HepG2 (cell line): ENCODE measurements around the gene GPBAR1. TPM values are rescaled to one million over a fixed set of nuclear protein-coding genes. Genes with fewer than 3 reads are reported as not detected.

ENCODE experiments used
- ATF2 ChIP-seq: sonication (generic); formaldehyde crosslinking; IDR thresholded peaks from 2 replicates; pipeline ENCODE4 v1.4.0; 2020; ENCODE audit warnings: missing genetic modification reagents
- CENPX ChIP-seq: sonication (generic); formaldehyde crosslinking; IDR thresholded peaks from 2 replicates; pipeline ENCODE4 v1.9.0; 2021; ENCODE audit warnings: mild to moderate bottlenecking, missing genetic modification reagents, moderate library complexity
- DNMT1 ChIP-seq: sonication (generic); formaldehyde crosslinking; IDR thresholded peaks from 2 replicates; pipeline ENCODE4 v1.5.1; 2020; ENCODE audit warnings: mild to moderate bottlenecking, missing genetic modification reagents
- ESRRA ChIP-seq: sonication (generic); formaldehyde crosslinking; IDR thresholded peaks from 2 replicates; pipeline ENCODE4 v1.5.1; 2020; ENCODE audit warnings: mild to moderate bottlenecking, low read depth, missing genetic modification reagents
- HNF4A ChIP-seq: sonication (generic); formaldehyde crosslinking; IDR thresholded peaks from 2 replicates; pipeline ENCODE4 v1.4.0; 2020; ENCODE audit warnings: missing genetic modification reagents
- LBX2 ChIP-seq: sonication (generic); formaldehyde crosslinking; IDR thresholded peaks from 2 replicates; pipeline ENCODE4 v1.5.0; 2020; ENCODE audit warnings: missing genetic modification reagents, mild to moderate bottlenecking, borderline replicate concordance
- NFKB2 ChIP-seq: sonication (generic); formaldehyde crosslinking; IDR thresholded peaks from 2 replicates; pipeline ENCODE4 v1.4.0; 2020; ENCODE audit warnings: missing genetic modification reagents, borderline replicate concordance
- PATZ1 ChIP-seq: sonication (generic); formaldehyde crosslinking; IDR thresholded peaks from 2 replicates; pipeline ENCODE4 v1.4.0; 2020; ENCODE audit warnings: missing genetic modification reagents
- PAWR ChIP-seq: sonication (generic); formaldehyde crosslinking; IDR thresholded peaks from 2 replicates; pipeline ENCODE4 v1.4.0; 2020; ENCODE audit warnings: missing genetic modification reagents, mild to moderate bottlenecking, borderline replicate concordance
- RFX1 ChIP-seq: fragments of 450-650 bp; IDR thresholded peaks from 2 replicates; pipeline ENCODE4 v1.6.1; 2017
- SIN3B ChIP-seq: fragments of 150-350 bp; IDR thresholded peaks from 2 replicates; pipeline ENCODE4 v1.6.1; 2014; ENCODE audit warnings: low read length
- SYNCRIP ChIP-seq: fragments of 200-400 bp; formaldehyde crosslinking; IDR thresholded peaks from 2 replicates; pipeline ENCODE4 v1.6.1; 2018; ENCODE audit warnings: mild to moderate bottlenecking, low read depth, low read length; ENCODE audit not compliant: insufficient read depth
- TGIF2 ChIP-seq: IDR thresholded peaks from 2 replicates; pipeline ENCODE4 v1.6.1; 2016; ENCODE audit warnings: control low read depth, missing compliant biosample characterization
- ZBTB38 ChIP-seq: sonication (generic); formaldehyde crosslinking; IDR thresholded peaks from 2 replicates; pipeline ENCODE4 v1.5.1; 2020; ENCODE audit warnings: mild to moderate bottlenecking, missing genetic modification reagents
- ZFP41 ChIP-seq: sonication (generic); formaldehyde crosslinking; IDR thresholded peaks from 2 replicates; pipeline ENCODE4 v1.4.0; 2020; ENCODE audit warnings: mild to moderate bottlenecking, missing genetic modification reagents, borderline replicate concordance
- ZFP90 ChIP-seq: sonication (generic); formaldehyde crosslinking; IDR thresholded peaks from 2 replicates; pipeline ENCODE4 v1.8.0; 2022; ENCODE audit warnings: missing genetic modification reagents, mild to moderate bottlenecking, inconsistent platforms, borderline replicate concordance
- ZMAT3 ChIP-seq: sonication (generic); formaldehyde crosslinking; conservative IDR thresholded peaks from 2 replicates; pipeline ENCODE4 v1.7.0; 2021; ENCODE audit warnings: missing genetic modification reagents
- ZNF12 ChIP-seq: sonication (generic); formaldehyde crosslinking; IDR thresholded peaks from 2 replicates; pipeline ENCODE4 v1.5.0; 2020; ENCODE audit warnings: missing genetic modification reagents
- ZNF33B ChIP-seq: sonication (generic); formaldehyde crosslinking; IDR thresholded peaks from 2 replicates; pipeline ENCODE4 v1.5.1; 2020; ENCODE audit warnings: mild to moderate bottlenecking, missing genetic modification reagents
- ZNF550 ChIP-seq: sonication (generic); formaldehyde crosslinking; IDR thresholded peaks from 2 replicates; pipeline ENCODE4 v1.4.0; 2020; ENCODE audit warnings: mild to moderate bottlenecking, missing genetic modification reagents, borderline replicate concordance
- ZNF616 ChIP-seq: sonication (generic); formaldehyde crosslinking; IDR thresholded peaks from 2 replicates; pipeline ENCODE4 v1.5.0; 2020; ENCODE audit warnings: low read depth, mild to moderate bottlenecking, missing genetic modification reagents
- ZNF749 ChIP-seq: sonication (generic); formaldehyde crosslinking; IDR thresholded peaks from 2 replicates; pipeline ENCODE4 v1.8.0; 2022; ENCODE audit warnings: mild to moderate bottlenecking, missing genetic modification reagents, moderate library complexity, borderline replicate concordance
- ZNF772 ChIP-seq: sonication (generic); formaldehyde crosslinking; IDR thresholded peaks from 2 replicates; pipeline ENCODE4 v1.5.0; 2020; ENCODE audit warnings: mild to moderate bottlenecking, missing genetic modification reagents
- ZNF777 ChIP-seq: sonication (generic); formaldehyde crosslinking; IDR thresholded peaks from 2 replicates; pipeline ENCODE4 v1.4.0; 2020; ENCODE audit warnings: missing genetic modification reagents
- ZNF781 ChIP-seq: sonication (generic); formaldehyde crosslinking; IDR thresholded peaks from 2 replicates; pipeline ENCODE4 v1.5.1; 2020; ENCODE audit warnings: borderline replicate concordance, mild to moderate bottlenecking, missing genetic modification reagents; ENCODE audit errors: not compliant biosample characterization
- ZSCAN31 ChIP-seq: sonication (generic); formaldehyde crosslinking; IDR thresholded peaks from 2 replicates; pipeline ENCODE4 v1.5.0; 2020; ENCODE audit warnings: low read depth, mild to moderate bottlenecking, missing genetic modification reagents
- polyA plus RNA-seq, 8 experiments: library from polyadenylated mRNA; depleted of rRNA in 3 of 8; stranded (reverse) in 7 of 8; unstranded in 1 of 8; fragments of >200 nt; fragmentation: Illumina TruSeq in 4 of 8; extraction: Trizol in 4 of 8; gene quantifications; 2 replicates each; pipeline versions ENCODE4 v1.2.1 to v1.2.3, GENCODE V29; 2011 to 2016; ENCODE audit warnings: low read depth in 4 of 8, missing spikeins in 1 of 8, mixed read lengths in 1 of 8; ENCODE audit not compliant: insufficient read depth in 1 of 8
- total RNA-seq, 5 experiments: library from RNA; depleted of rRNA; stranded (reverse); fragments of >200 nt; fragmentation: Illumina TruSeq; extraction: Trizol; gene quantifications; 2 replicates each; pipeline ENCODE4 v1.2.3, GENCODE V29; 2016; ENCODE audit warnings: low read depth in 1 of 5

The GPBAR1 gene
- total and polyA plus RNA-seq, 2 of the 13 experiments (the other 11 are each of a cell fraction or from before 2014, with no cell fraction given), result 0.05 to 0.09 TPM

- TF ChIP-seq LBX2, result no peak
- peak; percentile 50; the same call in 1 of the 2 replicates for TF ChIP-seq ZMAT3
- peak; percentile 72; the same call in 1 of the 2 replicates for TF ChIP-seq ZBTB38 (CRISPR knock-in tag)
- TF ChIP-seq ZSCAN31 (CRISPR knock-in tag), result no peak
- peak; percentile 2; the same call in 1 of the 2 replicates for TF ChIP-seq ZNF772 (CRISPR knock-in tag)
- TF ChIP-seq PATZ1 (CRISPR knock-in tag), result 0 out of 2 replicates have a peak, but pooled peaks have one; percentile 59
- TF ChIP-seq TGIF2 (CRISPR knock-in tag), result peak; percentile 90; the same call in 1 of the 2 replicates
- no peak for TF ChIP-seq DNMT1 (CRISPR knock-in tag)
- TF ChIP-seq ESRRA, result 0 out of 2 replicates have a peak, but pooled peaks have one; percentile 68
- TF ChIP-seq PAWR (CRISPR knock-in tag), result 0 out of 2 replicates have a peak, but pooled peaks have one; percentile 40
- no peak for TF ChIP-seq SYNCRIP
- peak; percentile 91 for TF ChIP-seq ZNF777 (CRISPR knock-in tag)
- no peak for TF ChIP-seq ZNF781 (CRISPR knock-in tag)
- 0 out of 2 replicates have a peak, but pooled peaks have one; percentile 37 for TF ChIP-seq NFKB2 (CRISPR knock-in tag)
- peak; percentile 82; the same call in 1 of the 2 replicates for TF ChIP-seq ZNF616
- 0 out of 2 replicates have a peak, but pooled peaks have one; percentile 17 for TF ChIP-seq SIN3B
- peak; percentile 66 for TF ChIP-seq ATF2 (CRISPR knock-in tag)
- TF ChIP-seq ZNF12 (CRISPR knock-in tag), result peak; percentile 50; the same call in 1 of the 2 replicates
- no peak for TF ChIP-seq RFX1
- no peak for TF ChIP-seq HNF4A (CRISPR knock-in tag)
- TF ChIP-seq ZNF550, result peak; percentile 20; the same call in 1 of the 2 replicates
- no peak for TF ChIP-seq CENPX (CRISPR knock-in tag)
- TF ChIP-seq ZNF33B, result no peak
- TF ChIP-seq ZFP41 (CRISPR knock-in tag), result no peak
- TF ChIP-seq ZNF749 (CRISPR knock-in tag), result no peak
- TF ChIP-seq ZFP90 (CRISPR knock-in tag), result peak; percentile 86; the same call in 1 of the 2 replicates
Observed at GRCh38 chr2:218216674-218217359, 44.0 kb upstream of the GPBAR1 start, which contains the start of gene ARPC2 (continued).
